ENCODE measurements around the gene ADAMTS1. TPM values are rescaled to one million over a fixed set of nuclear protein-coding genes. Genes with fewer than 3 reads are reported as not detected.
"Not testable (repeated sequence)": the region's sequence is repeated elsewhere in the genome, so short reads cannot be mapped to it uniquely, and the experiment has no call there.

The ADAMTS1 gene
- total and polyA plus RNA-seq, 8 donors = 12.2 to 268 (median 49.6) TPM

- no peak for TF ChIP-seq POLR2A (IDR thresholded peaks at IDR 0.05)
- TF ChIP-seq POLR2AphosphoS5 (IDR thresholded peaks at IDR 0.05) = no peak
- no peak for TF ChIP-seq CTCF (IDR thresholded peaks at IDR 0.05)
- no peak for TF ChIP-seq EP300 (IDR thresholded peaks at IDR 0.05)
- intact Hi-C loops (cut with DNase I; ENCODE audit: low total_unique reads) = no loop called here
- Histone ChIP-seq H3K27me3 (no peaks in the 10 kb centered on the region), H3K4me1 (no peaks in the 10 kb centered on the region), H3K4me3 (no peak overlapping the region), H3K36me3 (no peaks in the 10 kb centered on the region), H3K9me3 (no peaks in the 10 kb centered on the region), H3K27ac (no peak overlapping the region)
- 51 to 54% (median 53%) methylated on average over 4 of the region's 4 CpGs for WGBS, 5 donors
- DNase-seq = peak in 1 of 2 donors; percentile 45
Measured at GRCh38 chr21:26881504-26882228, 36.5 kb upstream of the ADAMTS1 start.

GRCh38 chr21:26877018-26877417 lies 31.8 kb upstream of the ADAMTS1 start:
- TF ChIP-seq POLR2A (IDR thresholded peaks at IDR 0.05) = no peak
- no peak for TF ChIP-seq POLR2AphosphoS5 (IDR thresholded peaks at IDR 0.05)
- TF ChIP-seq CTCF (IDR thresholded peaks at IDR 0.05) = no peak
- no peak for TF ChIP-seq EP300 (IDR thresholded peaks at IDR 0.05)
- H3K27me3 ChIP-seq = no peaks in the 10 kb centered on the region
- 48 to 67% (median 53%) methylated on average over 6 of the region's 6 CpGs for WGBS, 5 donors
- no peak overlapping the region for H3K4me3 ChIP-seq
- H3K36me3 ChIP-seq = no peaks in the 10 kb centered on the region
- intact Hi-C loops (cut with DNase I; ENCODE audit: low total_unique reads) = no loop called here
- DNase-seq = no peak
- H3K9me3 ChIP-seq = peaks cover 0 to 14% (median 6%) of the 10 kb centered on the region in 4 donors
- H3K4me1 ChIP-seq = no peaks in the 10 kb centered on the region
- H3K27ac ChIP-seq = no peak overlapping the region

GRCh38 chr21:26874347-26874746 lies 29.1 kb upstream of the ADAMTS1 start:
- Histone ChIP-seq H3K4me3 (no peak overlapping the region), H3K36me3 (no peaks in the 10 kb centered on the region), H3K27me3 (no peaks in the 10 kb centered on the region), H3K9me3 (peaks cover 0 to 14% (median 6%) of the 10 kb centered on the region in 4 donors), H3K27ac (no peak overlapping the region), H3K4me1 (no peaks in the 10 kb centered on the region)
- no peak for DNase-seq
- no peak for TF ChIP-seq POLR2AphosphoS5 (IDR thresholded peaks at IDR 0.05)
- no peak for TF ChIP-seq CTCF (IDR thresholded peaks at IDR 0.05)
- no peak for TF ChIP-seq EP300 (IDR thresholded peaks at IDR 0.05)
- no peak for TF ChIP-seq POLR2A (IDR thresholded peaks at IDR 0.05)
- intact Hi-C loops (cut with DNase I; ENCODE audit: low total_unique reads) = no loop called here
- WGBS, 5 donors = 78 to 100% (median 94%) methylated on average over 1 of the region's 1 CpG

GRCh38 chr21:26865857-26866256 lies 20.6 kb upstream of the ADAMTS1 start:
- no peaks in the 10 kb centered on the region for H3K36me3 ChIP-seq
- DNase-seq = no peak
- H3K9me3 ChIP-seq = no peaks in the 10 kb centered on the region
- intact Hi-C loops (cut with DNase I; ENCODE audit: low total_unique reads) = no loop called here
- WGBS, 5 donors = 85 to 93% (median 92%) methylated on average over 3 of the region's 3 CpGs
- no peaks in the 10 kb centered on the region for H3K27me3 ChIP-seq
- TF ChIP-seq POLR2AphosphoS5 (IDR thresholded peaks at IDR 0.05) (no peak), EP300 (IDR thresholded peaks at IDR 0.05) (no peak), CTCF (IDR thresholded peaks at IDR 0.05) (no peak), POLR2A (IDR thresholded peaks at IDR 0.05) (no peak)
- H3K27ac ChIP-seq = no peak overlapping the region
- H3K4me1 ChIP-seq = no peaks in the 10 kb centered on the region
- no peak overlapping the region for H3K4me3 ChIP-seq

GRCh38 chr21:26856871-26857350 lies 11.7 kb upstream of the ADAMTS1 start:
- DNase-seq, H3K27ac ChIP-seq, H3K4me3 ChIP-seq, H3K4me1 ChIP-seq, H3K9me3 ChIP-seq, H3K36me3 ChIP-seq, H3K27me3 ChIP-seq: not testable (repeated sequence)
- 85 to 95% (median 91%) methylated on average over 7 of the region's 7 CpGs for WGBS, 5 donors
- intact Hi-C loops (cut with DNase I; ENCODE audit: low total_unique reads) = loop anchor here (10.0 kb wide), 3 partner anchors 1198 to 1888 kb away; no protein-coding TSS in a partner anchor

- intact Hi-C loops (cut with DNase I; ENCODE audit: low total_unique reads) = loop anchor here (5.0 to 10.0 kb wide), 4 partner anchors 843 to 1890 kb away; no protein-coding TSS in a partner anchor
- WGBS, 5 donors = 91 to 98% (median 93%) methylated on average over 14 of the region's 14 CpGs
- H3K9me3 ChIP-seq = not testable (repeated sequence)
Measured at GRCh38 chr21:26854695-26855094, 9.5 kb upstream of the ADAMTS1 start.

More at GRCh38 chr21:26854695-26855094, 9.5 kb upstream of the ADAMTS1 start:
- H3K4me3 ChIP-seq, H3K4me1 ChIP-seq, H3K27ac ChIP-seq, H3K27me3 ChIP-seq, H3K36me3 ChIP-seq, DNase-seq: not testable (repeated sequence)

Measured in stomach (tissue), 9 donors.